Endothelial cell of umbilical vein (primary cell): ENCODE measurements around the gene GFAP.

ENCODE experiments used
- CTCF ChIP-seq, 2 donors: IDR thresholded peaks; 1 replicate in 1 of 2; 2 replicates in 1 of 2; pipeline ENCODE4 v1.5.1; 2011; ENCODE audit warnings: low read length in 2 of 2, mild to moderate bottlenecking in 2 of 2, moderate library complexity in 2 of 2, control low read depth in 1 of 2, inconsistent platforms in 1 of 2, low read depth in 1 of 2; ENCODE audit not compliant: insufficient read depth in 1 of 2; ENCODE audit errors: extremely low read depth in 1 of 2
- EZH2 ChIP-seq: IDR thresholded peaks from 2 replicates; pipeline ENCODE4 v1.6.1; 2012; ENCODE audit warnings: borderline replicate concordance, low read depth, mild to moderate bottlenecking, moderate library complexity, low read length, inconsistent platforms; ENCODE audit not compliant: severe bottlenecking
- GATA2 ChIP-seq: IDR thresholded peaks from 2 replicates; pipeline ENCODE4 v1.7.0; 2011; ENCODE audit warnings: low read depth, mild to moderate bottlenecking, moderate library complexity, mixed read lengths, low read length; ENCODE audit not compliant: insufficient read length, insufficient read depth
- MAX ChIP-seq: IDR thresholded peaks from 2 replicates; pipeline ENCODE4 v1.6.1; 2011; ENCODE audit not compliant: insufficient read depth, insufficient read length
- MYC ChIP-seq: IDR thresholded peaks from one replicate; pipeline ENCODE4 v1.6.1; 2011; ENCODE audit warnings: mild to moderate bottlenecking, low read depth, low read length
- POLR2A ChIP-seq: IDR thresholded peaks from 2 replicates; pipeline ENCODE4 v1.6.1; 2012; ENCODE audit warnings: low read depth, mild to moderate bottlenecking, control low read depth, low read length
- POLR2AphosphoS5 ChIP-seq: IDR thresholded peaks from 2 replicates; pipeline ENCODE4 v1.6.1; 2012; ENCODE audit warnings: low read depth, mild to moderate bottlenecking, control low read depth, low read length, moderate library complexity; ENCODE audit not compliant: insufficient read depth

- TF ChIP-seq CTCF (IDR thresholded peaks at IDR 0.05; ENCODE audit: extremely low read depth in 1 of 2, insufficient read depth in 1 of 2, low read depth in 1 of 2, low read length in 2 of 2) (no peak), MAX (no peak), POLR2A (no peak), POLR2AphosphoS5 (no peak), EZH2 (no peak), MYC (no peak), GATA2 (no peak)
Observed at GRCh38 chr17:44930667-44931066, 15.4 kb upstream of the GFAP start.
